NCI-H446 treated with DMSO at 0.1 percent for 48 hours (cell line): ENCODE measurements around the gene SYCP3.
A peak's percentile ranks its signal among the peaks of the same experiment; 100 is the strongest.

ENCODE experiments used
- DNase-seq: peaks from one replicate; lab custom pipeline; 2025; lab: John Stamatoyannopoulos, UW

Gene SYCP3

DNA sequence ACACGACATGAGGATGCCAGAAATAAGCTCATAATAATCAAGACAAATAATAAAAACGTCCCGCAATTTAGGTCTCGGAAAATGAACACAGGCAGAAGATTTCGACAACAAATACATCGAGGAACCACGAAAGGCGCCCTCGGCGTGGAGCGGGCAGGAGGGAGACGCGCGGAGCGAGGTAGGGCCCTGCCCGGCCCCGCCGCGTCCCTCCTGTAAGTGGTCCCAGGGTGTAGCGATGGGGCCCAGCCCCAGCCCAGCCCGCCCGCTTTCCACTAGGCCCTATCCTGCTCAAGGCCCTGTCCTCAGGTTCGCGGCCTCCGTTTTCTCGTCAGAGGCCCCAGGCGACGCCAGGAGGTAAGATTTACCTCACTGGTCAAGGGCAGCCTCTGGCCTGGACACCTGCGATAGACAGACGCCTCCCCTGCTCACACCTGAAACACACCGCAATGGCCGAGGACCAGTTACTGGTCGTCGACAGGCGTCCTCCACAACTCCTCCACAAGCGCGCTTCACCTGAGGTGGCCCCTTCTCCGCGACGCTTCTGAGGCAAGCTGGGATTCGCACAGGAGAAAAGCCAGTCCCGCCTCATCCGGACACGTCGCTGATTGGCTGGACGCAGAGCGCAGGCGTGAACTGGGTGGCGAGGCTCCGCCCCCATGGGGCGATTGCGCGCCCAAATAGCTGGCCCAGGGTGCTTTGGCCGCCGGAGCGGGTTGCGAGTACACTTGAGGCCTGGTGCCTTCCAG, at the start of gene SYCP3:
TSS of gene SYCP3 (minus strand) at position 543 of the 746 bp plus-strand sequence. CDS start 1,527 bp downstream, outside the sequence.
- no peak for DNase-seq

DNA sequence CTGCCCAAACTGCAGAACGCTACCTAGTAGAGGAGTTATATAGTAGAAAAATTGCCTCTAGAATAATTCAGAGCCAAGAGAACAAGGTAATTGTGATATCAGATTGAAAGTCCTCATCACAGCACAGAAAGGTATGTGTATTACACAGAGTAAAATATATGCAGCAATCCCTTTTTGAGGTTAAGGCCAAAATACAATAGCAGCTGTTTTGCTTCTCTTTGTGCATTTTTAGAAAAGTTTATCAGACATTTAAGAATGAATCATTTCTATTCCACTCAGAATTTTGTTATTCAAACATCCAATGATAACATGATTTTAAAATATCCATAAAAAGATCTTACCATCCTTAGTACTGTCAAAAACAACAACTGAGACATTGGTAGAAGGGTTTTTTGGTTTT, 46.4 kb upstream of the SYCP3 start:
- DNase-seq = no peak

DNA sequence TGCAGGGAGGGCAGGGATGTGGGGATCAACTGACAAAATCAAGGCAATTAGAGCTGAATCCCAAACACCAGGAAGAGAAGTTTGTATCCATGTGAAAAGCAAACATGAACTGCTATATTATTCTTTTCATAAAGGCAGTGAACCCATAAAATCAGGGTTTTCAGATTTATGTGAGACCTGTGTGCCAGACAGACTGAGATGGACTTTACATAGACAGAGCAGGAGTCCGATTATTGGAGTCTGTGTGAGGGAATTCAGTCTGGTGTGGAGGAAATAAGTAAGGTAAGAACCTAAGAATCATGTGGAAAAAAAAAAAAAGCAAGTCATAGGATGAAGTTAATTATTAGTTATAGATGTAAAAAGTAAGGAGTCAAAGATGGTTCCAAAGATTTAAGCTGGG, 45.1 kb upstream of the SYCP3 start:
- no peak for DNase-seq

DNA sequence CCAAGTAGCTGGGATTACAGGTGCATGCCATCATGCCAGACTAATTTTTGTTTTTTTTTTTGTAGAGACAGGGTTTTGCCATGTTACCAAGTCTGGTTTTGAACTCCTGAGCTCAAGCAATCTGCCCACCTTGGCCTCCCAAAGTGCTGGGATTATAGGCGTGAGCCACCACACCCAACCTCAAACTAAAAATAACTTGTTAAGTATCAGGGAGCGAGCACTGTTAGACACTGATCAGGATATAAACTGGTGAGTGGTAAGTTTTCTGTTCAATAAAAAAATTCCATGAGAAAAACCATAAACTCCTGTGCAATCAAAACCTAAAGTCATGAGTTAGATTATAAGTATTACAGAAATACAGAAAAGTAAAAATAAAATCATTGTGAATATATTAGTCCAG, 44.6 kb upstream of the SYCP3 start:
- no peak for DNase-seq

DNA sequence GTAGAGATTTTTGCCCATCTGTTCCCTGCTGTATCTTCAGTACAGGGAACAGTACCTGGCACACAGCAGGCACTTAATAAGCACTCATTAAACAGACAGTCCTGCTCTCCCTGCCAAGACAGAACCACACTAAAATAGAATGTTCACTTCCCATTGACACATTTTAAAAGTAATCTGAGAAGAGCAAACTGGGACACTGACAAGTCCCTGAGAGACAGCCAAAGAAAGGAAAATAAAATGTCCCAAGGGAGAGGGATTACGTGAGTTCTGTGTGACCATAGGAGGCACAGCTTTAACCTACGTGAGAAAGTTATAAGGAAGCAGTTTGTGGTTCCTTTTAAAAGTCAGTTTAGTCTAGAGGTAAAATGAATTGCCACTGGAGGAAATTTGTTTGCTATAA, 43.9 kb upstream of the SYCP3 start:
- no peak for DNase-seq

DNA sequence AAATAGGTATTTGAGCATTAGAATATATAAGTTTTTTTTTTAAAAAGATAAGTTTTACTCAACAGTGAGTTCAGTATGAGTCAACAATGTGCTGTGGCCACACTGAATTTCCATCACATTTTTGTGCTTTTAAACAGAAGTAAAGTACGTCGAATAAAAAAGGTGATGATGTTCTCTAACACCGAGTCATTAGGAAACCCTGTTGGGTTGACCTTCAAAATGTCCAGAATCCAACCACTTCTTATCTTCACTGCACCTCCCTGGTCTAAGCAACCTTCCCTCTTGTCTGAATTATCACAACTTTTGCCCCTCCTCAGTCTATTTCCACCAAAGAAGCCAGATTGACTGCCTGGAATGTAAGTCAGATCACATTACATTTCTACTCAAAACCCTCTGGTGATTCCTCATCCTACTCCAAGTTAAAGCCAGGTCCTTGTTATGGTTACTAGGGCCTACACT, 43.0 kb upstream of the SYCP3 start:
- no peak for DNase-seq

DNA sequence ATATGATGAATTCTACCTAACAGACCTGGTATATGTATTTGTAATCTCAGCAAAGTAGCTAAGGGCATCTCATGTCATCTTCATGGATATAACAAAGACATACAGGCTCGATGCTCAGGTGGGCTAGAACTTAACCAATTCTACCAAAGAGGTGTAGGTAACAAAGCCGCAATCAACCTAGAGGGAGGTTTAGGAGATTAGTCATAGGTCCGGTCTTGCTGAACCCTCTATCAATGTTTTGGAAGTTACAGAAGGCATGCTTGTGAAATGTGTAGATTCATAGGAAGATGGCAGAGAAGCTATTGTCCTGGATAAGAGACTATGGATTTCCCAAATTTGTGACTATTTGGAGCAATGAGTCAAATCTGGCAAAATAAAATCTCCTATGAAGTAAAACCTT, 42.6 kb upstream of the SYCP3 start:
- DNase-seq = no peak

DNA sequence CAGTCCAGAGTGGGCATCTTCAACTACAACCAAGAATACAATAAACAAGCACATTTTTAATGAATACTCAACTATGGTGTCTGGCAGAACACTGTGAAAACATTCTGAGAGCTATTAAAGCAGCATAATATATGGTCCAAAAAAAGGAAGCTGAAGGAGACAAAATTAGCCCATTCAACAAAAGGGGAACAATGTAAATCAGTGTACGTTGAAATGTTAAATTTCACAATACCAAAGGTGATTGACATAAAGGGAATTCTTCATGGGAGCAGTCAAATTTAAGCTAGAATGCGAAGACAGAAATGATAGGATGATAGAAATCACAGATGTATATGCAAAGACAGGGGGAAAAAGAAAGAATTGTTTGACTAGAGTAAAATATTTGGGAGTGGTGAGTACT, 41.3 kb upstream of the SYCP3 start:
- DNase-seq = no peak

DNA sequence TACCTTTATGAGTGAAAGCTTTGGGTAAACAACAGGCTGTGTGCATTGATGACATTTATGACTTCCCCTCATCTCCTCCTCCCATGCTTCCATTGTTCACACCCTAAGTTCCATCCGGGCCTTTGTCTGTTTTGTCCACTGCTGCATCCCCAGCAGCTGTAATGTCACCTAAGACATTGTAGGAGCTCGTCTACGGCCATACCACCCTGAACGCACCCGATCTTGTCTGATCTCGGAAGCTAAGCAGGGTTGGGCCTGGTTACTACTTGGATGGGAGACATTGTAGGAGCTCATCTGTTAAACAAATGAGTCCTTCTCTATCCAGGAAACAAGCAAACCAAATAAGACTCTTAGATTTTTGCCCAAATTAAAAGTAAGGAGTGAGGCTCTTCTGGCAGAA, 40.4 kb upstream of the SYCP3 start:
- DNase-seq = no peak

DNA sequence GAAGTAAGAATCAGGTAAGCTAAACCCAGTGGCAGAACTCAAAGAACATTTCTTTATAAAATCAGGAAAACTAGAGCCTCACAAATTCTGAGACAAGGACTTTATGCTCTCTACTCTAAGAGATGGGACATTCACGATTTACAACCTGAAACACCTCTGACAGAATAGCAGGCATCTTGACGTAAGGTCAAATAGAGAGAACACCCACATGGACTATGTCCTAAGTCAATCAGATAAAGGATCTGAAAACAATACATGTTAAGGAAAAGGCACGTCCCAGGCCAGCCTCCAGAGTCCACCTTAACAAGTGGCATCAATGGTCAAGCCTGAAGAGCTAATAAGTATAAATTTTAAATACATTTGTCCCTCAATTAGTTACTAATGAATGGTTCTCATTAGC, 39.9 kb upstream of the SYCP3 start:
- DNase-seq = no peak

DNA sequence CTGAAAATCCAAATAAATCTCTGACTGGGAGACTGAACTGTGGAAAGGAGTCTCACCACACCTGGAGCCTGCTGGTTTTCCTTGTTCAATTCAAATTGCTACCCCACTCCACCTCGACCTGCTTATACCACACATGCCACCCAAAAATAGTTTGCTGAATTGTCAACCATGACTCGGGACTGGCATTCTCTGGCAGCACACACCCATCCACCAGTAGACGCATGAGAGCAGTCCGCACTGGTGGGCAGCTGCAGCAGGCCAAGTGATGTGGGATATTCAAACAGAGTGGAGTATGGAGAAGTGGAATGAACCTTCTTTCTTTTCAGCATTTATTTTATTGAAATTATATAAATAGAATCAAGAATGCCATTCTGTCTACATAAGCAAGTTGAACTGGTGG, 38.7 kb upstream of the SYCP3 start:
- no peak for DNase-seq

DNA sequence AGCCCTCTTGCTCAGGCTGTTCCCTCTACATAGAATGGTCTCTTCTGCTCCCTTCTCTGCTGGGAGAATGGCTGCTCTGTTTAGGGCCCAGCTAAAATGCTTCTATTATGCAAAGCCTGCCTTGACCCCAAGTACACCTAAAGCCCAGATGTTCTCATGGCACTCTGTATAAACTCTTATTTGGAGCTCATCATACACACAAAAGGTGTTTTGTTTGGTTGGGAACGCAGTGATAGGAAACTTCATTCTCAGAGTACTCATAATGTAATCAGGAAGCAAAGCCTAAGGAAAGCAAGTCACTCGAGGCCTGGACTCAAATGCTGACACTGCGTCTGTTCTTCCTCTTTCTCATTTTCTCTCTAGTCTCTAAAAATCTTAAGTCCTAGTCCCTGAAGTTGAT, 38.2 kb upstream of the SYCP3 start:
- DNase-seq = no peak

DNA sequence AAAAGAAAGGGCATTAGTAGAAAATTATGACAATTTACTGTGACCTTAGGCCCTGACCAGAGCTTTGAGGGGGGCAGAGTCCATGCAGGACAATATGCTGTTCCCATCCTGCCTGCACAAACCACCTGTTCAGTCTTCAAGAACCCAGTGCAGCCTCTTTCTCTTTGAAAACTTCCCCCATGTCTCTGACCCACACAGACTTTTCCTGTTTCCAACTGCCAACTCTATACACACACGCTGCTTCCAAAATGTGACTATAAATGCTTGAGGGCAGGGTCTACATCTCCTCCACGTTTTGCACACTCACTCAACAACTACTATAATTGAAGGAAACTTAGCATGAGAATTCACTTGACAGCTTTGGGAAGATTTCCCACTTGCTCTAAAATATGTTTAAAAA, 36.6 kb upstream of the SYCP3 start:
- no peak for DNase-seq

DNA sequence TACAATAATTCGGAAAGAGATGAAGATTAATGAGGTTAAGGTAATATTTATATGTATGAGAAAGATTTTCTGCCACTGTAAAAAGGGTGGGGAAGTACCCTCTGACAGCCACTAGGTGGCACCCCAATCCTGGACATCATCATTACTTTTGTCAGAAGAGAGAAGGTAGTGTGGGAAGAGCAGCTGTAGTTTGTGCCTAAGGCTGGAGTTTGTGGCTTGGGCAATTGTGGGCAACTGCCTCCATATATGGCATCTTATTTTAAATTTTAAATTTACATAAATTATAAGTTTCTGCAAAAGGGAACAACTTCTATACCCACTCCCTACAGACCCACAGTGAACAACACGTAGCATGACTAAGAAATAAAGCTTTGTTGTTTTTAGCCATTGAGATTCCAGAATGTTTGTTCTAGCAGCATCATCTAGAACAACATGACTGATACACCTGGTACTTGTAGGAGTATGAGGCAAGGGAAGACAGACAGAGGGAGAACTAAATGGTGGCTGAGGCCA, 34.4 kb upstream of the SYCP3 start:
- peak; percentile 47 for DNase-seq

DNA sequence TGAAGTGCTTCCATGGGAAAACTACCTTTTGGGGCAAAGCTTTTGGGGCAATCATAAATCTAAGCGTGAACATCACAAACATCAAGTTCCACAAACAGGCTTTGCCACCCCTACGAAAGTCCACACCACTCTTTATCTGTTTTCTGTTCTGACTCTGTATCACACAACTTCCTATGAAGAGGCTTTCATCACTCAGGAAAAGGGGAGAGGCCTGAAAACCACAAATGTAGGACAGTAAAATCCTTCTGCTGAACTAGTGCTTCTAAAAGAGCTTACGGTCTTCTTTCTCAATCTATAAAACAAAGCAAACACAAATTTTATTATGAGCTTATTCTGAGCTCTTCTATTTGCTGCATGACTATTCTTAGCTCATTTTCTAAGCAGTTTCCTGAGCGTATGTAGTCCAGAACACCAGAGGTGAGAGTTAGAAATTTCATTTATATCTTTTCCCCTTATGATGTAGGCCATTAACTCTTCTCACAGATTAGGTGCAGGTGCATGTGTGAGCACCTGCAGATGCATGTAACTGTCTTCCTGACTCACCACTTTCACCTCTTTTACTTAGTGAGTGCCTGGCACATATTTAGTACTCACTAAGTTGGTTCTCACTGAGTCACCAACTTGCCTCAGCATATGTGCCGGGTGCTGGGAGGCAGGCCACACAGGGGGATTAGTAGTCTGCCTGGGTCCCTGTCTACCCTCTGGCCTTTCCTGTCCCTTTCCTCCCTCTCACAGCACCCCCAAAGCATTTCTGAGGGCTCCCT, 32.9 kb upstream of the SYCP3 start:
- DNase-seq = no peak

DNA sequence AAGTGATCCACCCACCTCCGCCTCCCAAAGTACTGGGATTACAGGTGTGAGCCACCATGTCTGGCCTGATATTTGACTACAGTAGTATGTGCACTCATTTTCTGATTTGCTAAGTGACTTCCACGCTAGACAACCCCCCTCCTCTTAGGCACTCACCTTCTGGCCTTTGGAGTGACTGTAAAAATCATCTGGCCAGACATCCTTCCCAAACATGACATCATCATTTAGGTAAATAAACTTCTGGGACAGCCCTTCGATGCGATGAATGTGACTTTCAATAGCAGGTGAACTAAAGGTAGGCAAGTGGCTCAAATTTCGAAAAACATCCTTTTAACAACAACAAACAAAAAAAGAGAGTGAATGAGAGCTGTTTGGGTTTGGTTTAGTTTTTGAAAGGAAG, 30.6 kb upstream of the SYCP3 start:
- no peak for DNase-seq

DNA sequence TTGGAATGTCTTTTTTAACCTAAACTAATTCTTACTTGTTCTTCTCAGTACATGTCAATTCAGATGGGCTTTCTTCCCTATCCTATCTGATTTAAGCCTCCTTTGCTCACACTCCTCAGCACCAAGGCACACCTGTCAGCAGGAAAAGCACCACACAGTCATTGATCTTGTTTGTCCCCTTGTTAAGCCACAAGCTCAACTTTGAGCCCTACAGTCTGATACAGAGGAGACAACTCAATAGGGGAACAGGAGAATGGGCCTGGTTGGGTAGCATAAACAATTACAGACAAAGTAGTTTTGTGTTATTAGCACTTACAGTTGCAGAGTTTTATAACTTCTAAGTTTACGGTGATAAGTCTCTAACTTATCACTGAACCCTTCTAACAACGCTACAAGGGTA, 29.5 kb upstream of the SYCP3 start:
- DNase-seq = no peak

DNA sequence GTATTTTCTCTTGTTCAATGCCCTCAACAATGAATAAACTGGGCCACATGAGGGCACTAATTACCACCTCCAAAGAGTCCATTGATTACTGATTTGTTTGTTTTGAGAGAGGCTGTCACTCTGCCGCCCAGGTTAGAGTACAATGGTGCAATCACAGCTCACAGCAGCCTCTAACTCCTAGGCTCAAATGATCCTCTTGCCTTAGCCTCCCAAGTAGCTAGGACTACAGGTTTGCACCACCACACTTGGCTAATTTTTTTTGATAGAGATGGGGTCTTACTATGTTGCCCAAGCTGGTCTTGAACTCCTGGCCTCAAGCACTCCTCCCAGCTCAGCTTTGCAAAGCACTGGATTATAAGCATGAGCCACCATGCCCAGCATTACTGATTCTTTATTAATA, 28.3 kb upstream of the SYCP3 start:
- DNase-seq = no peak

DNA sequence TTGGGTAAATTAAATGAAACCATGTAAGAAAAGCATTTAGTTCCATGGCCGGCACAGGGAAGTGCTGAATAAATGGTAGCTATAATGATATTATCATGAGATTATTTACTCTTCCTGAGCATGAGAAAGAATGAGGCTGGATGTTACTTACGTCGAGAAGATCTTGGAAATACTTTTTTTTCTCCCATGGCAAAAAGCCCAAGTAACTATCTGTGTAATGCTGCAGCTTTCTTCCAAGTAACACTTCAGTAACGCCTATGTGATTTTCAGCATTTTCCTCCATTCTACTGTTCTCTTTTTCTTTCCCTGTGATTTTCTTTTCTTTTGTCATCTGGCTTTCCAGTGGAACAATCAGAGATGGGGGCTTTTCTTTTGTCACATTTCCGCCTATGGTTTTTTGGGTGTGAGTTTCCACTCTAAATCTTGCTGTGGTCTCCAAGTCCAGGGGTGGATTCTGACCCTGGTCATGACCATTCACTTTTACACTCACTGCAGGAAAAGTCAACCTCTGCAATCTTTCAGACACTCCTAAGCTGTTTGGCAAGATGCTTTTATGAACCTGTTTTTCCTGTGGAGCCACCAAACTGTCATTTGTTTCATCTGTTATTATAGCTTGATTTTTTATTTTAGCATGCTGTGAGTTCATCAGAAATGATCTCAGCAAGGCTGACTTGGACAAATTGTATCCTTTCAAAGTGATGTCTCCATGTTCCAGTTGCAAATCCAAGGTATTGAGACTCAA, 25.0 kb upstream of the SYCP3 start:
- DNase-seq = no peak

DNA sequence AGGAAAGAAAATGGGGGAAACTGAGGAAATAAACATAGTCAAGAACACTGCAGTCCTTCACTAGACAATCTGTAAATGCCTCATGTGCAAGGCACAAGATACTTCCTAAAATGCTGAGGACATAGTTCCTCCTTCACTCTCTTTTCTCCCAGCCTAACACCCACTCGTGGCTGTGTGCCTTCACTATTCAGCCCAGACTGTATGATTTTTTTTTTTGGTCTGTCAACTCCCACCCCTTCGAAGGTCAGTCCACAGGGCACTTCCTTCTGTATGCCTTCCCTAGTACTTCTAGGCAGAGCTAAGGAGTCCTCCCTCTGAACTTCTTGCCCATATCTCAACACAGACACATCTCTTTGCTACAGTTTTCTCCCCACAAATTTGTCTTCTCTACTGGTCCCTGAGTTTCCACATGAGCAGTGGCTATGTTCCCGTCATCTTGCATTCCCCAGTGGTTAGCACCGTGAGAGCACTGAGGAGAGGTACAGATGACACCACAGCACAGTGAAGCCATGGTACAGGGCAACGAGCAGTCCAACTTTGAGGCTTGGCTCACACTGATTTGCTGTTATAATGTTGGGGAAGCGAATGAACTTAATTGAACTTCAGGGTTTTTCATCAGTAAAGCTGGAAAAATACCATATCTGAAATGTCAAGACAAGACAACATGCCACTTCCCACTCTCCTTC, 24.1 kb upstream of the SYCP3 start:
- DNase-seq = no peak

DNA sequence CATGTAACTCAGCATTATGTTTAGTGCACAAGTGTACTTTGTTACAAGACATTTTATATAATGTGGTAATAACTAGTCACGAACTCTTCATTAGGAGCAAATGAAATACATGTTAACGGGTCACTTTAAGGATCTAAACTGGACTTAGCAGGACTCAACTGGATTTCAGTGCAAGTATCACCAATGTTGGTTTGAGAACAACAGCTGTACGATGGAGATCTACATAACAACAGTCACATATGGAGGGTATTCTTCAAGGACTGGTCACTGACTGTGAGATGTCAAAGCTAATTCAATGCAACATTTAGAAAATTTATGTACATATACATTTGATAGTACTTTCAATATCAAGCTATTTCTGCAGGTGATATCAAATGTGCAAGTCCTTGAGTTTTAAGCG, 22.5 kb upstream of the SYCP3 start:
- DNase-seq = no peak

DNA sequence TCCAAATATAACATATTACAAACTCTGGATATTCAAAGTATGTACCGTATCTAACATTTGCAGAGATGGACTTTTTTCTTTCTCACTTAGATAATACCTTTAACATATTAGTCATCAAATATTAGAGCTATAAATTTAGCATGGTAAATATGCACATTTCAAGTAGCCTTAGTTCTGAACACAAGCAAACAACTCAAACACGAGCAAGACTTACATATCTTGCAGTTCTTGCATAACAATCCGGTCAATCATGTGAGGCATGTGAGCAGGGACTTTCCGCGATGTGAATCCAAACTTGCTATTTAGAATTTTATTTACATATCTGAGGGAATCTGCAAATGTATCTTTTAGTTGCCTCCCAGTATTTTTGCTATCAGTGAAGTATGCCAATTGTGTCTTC, 22.1 kb upstream of the SYCP3 start:
- no peak for DNase-seq
